UCSD-AML1 (cell line): Measurements from ENCODE around the gene TBX4.

ENCODE experiments used
- DNase-seq: peaks from one replicate; lab custom pipeline; 2025; ENCODE audit not compliant: unreplicated experiment; lab: John Stamatoyannopoulos, UW

The TBX4 gene

GRCh38 chr17:61452301-61453290, at the start of gene TBX4:
Gene TBX4, plus strand, starts transcription at chr17:61452422. Its CDS starts 4,069 bp downstream, at chr17:61456491.
- no peak for DNase-seq

DNA sequence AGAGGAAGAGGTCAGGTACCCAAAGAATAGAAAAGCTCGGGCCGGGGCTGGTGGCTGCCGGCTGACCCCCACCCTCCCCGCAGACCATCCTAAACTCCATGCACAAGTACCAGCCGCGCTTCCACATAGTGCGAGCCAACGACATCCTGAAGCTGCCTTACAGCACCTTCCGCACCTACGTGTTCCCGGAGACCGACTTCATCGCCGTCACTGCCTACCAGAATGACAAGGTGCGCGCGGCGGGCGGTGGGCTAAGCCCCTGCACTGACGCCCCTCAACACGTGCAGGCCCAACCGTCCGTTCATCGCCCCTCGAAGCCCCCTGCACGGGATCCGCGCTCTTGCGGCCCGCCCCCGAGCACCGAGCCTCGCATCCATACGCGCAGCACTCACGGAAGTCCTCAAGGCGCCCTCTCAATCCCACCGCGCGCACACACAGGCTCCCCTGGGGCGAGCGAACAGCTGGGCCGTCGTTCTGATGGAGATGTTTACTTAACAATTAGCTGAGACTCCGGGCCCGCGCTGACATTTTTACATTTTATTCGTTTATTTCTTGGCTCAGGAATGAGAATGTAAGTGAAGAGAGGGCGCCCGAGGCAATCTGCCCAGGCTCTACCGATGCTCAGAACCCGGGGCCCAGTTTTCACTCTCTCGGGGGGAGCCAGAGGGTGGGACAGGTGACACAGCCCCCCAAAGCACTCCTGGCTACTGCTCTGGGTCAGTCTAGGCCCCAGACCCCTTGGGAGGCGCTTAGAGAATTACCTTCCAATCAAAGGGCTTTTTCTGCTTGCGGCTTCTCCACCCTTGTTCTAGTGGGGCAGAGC, 49.0 kb upstream of the TBX4 start:
- DNase-seq = no peak

DNA sequence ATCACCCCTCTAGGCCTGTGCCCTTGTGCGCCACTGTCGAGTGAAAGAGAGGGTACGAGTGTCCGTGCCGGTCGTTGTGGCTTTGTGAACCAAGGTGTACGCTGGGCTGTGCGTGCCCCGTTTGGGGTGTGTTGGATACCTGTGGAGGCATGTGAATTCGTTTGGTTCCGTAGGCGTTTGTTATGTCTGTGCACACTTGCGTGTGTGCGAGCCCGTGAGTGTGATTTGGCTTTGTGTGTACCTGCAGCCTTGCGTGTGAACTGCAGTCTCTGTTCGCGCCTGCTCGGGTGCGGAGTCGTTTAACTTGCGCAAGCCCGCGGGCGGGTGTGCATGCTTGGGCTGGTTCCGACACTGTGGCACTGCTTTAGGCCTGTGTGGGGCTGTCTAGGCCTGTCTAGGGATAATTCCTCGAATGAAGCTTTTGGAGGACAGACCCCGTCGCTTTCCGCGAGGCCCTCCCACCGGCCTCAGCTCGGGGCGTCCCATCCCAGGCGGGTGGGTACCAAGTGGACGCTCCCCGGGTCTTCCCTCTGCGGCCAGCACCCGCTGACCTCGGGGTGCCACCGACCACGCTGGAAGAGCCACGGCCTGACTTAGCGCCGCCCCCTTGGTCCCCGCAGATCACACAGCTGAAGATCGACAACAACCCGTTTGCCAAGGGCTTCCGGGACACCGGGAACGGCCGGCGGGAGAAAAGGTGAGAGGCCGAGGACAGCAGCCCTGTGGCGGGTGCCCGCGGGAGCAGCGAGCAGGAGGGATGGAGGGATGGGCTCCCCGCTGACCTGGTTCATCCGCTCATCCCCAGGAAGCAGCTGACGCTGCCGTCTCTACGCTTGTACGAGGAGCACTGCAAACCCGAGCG, 48.2 kb upstream of the TBX4 start:
- no peak for DNase-seq

DNA sequence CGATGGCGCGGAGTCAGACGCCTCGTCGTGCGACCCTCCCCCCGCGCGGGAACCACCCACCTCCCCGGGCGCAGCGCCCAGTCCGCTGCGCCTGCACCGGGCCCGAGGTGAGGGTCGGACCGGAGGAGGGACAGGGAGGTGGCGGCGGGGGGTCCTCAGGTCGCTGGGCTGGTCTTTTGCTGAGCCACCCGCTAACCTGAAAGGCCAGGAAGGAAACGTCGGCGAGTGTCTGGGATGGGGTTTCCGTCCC, 47.6 kb upstream of the TBX4 start:
- DNase-seq = no peak

DNA sequence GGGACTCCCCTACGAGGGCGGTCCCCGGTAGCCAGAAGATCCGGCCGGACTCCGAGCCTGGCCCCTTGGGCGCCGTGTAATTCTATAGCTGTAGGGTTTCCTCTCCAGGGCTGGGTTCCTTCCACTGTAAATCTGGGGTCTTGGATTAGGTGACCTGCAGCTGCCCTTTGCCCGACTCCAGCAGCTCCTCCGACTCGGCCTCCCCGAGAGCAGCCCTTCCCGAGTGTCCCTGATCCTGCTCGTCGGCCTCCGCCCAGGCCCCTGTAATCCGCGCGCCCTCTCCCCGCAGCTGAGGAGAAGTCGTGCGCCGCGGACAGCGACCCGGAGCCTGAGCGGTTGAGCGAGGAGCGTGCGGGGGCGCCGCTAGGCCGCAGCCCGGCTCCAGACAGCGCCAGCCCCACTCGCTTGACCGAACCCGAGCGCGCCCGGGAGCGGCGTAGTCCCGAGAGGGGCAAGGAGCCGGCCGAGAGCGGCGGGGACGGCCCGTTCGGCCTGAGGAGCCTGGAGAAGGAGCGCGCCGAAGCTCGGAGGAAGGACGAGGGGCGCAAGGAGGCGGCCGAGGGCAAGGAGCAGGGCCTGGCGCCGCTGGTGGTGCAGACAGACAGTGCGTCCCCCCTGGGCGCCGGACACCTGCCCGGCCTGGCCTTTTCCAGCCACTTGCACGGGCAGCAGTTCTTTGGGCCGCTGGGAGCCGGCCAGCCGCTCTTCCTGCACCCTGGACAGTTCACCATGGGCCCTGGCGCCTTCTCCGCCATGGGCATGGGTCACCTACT, 47.1 kb upstream of the TBX4 start:
- no peak for DNase-seq

- DNase-seq = no peak
These were observed 46.3 kb upstream of the TBX4 start for GRCh38 chr17:61405686-61406536.

- no peak for DNase-seq
These were observed 45.7 kb upstream of the TBX4 start for GRCh38 chr17:61406537-61406845.

GRCh38 chr17:61406971-61407911, 45.0 kb upstream of the TBX4 start:
- no peak for DNase-seq

GRCh38 chr17:61408151-61409041, 43.8 kb upstream of the TBX4 start:
- DNase-seq = no peak

GRCh38 chr17:61409301-61410112, 42.7 kb upstream of the TBX4 start:
- peak; percentile 62 for DNase-seq

DNA sequence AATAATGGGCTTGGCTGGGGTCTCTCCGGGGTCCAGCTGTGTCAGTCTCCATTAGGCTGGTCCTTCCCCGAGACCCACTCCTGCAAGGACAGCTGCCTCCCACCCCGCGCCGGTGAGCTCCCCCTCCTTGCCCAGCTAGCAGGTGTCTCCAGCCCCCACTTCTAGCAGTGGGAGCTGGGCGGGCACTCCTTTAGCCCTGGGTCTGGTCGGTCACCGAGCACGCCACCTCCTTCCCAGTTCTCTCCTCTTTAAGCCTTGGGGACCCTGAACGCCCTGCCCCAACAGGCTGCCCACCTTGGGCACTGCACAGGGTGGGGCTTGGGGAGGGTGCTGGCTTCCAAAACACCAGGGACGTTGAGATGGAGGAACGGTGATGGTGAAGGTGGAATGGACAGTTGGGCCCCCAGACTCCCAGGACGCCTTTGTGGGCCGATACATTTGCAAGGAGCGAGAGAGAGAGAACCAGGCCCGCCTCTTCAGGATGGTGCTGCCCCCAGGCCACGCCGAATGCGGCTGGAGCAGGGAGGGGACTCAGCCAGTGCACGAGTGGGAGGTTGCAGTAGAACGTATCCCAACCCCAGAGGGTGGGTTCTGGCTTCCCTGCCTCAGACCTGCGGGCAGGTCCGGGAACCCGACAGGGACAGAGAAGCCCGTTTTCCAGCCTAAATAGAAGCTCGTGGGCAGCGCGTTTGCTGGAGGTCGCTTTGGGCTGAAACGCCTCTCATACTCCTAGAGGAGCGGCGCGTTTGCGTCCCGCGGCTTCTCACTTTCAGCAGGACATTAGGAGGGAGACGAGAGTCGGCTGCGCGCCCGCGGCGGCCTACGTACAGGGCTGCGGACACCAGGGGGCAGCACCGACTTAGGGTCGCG, 41.8 kb upstream of the TBX4 start:
- DNase-seq = peak; percentile 60

DNA sequence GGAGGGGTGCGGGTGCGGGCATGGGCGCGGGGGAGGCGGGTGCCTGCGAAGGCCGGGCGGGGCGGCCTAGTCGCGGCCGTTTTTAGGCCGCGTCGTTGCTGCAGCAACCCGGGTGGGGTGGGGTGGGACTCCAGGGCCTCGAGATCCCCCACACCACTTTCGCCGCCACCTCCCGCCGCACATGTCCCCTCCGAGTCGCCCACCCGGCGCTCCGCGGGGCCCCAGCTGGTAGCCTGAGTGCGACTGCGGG, 41.3 kb upstream of the TBX4 start:
- no peak for DNase-seq

DNA sequence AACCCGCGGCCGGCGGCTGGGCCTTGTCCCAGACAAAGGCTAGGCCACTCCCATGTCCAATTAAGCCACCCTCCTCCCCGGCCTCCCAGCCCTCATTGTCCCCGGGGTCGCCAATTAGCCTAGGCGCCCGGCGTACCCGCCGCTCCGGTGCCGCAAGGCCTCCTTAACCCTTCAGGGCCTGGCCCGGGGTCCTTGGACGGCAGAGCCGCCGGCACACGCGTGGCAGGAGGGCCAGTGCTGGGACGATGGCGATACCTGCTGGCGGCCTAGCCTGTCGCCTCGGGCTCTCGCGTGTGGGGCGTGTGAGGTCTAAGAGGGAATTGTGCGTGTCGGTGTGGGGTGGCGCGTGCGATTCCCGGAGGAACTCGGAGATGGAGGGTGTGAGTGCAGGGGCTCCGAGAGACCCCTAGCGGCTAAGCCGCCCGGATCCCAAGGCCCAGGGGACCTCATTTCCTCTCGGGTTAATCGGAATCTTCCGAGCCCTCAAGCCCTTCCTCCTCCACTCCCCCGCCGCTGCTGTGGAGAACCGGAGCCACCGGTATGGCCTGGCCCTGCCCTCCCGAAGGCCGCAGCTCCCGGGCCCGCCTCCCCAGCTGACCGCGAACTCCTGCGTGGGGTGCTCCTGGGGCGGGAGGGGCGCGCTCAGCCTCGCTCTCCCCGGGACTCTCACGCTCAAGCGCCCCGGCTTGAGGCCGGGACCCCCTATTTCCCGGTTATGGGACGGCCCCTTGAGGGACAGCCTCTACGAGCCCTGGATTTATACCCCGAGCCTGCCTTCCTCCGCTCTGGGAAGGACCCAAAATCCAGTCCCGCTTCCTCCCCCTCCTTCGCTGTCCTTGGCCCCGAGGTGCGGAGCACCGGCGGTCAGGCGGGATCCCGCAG, 40.7 kb upstream of the TBX4 start:
- DNase-seq = peak; percentile 71

DNA sequence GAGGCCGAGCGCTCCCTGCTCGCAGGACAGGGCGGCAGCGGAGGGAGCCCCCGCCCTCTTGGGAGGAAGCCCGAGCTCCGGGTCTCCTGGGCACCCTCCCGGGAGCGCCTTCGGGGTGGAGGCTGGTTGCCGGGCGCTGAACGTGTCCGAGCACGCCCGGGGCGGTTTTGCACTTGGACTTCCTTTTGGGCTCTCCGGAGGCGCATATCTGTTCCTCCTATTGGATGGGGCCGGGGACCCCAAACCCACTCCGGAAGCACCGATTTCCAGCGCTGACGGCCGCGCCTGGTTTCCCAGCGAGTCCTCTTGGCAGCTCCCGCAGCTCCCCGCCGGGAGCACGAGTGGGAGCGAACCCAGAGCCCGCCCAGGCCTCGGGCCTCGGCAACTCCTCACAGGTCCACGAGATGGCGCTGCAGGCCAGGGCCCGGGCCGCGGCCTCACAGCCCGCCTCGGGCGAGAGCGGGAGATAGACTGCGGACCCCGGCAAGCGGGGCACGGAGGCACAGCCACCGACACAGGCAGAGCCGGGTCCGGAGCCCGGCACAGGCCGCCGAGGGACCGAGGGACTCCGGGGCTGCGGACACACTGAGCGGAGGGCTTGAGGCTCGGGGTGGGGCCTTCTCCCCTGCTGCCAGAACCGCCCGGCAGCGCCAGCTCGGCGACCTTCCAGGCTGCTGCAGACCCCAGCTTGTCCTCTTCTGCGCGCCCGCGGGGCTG, 39.9 kb upstream of the TBX4 start:
- DNase-seq = peak; percentile 84
